Loucy (cell line): ENCODE measurements around the gene SLC26A1.

Source experiments
- H2AFZ ChIP-seq: fragments of 200-600 bp; sonication (generic); 2 replicates; pipeline ENCODE4 v1.6.0; 2016; ENCODE audit warnings: antibody characterized with exemption, mild to moderate bottlenecking, low read length, moderate library complexity
- H3F3A ChIP-seq: fragments of 200-600 bp; 2 replicates; pipeline ENCODE4 v1.6.0; 2016; ENCODE audit warnings: antibody characterized with exemption, low read depth, mild to moderate bottlenecking
- H3K27me3 ChIP-seq: fragments of 200-600 bp; sonication (generic); 2 replicates; pipeline ENCODE4 v1.6.1; 2014; ENCODE audit warnings: low read length, mild to moderate bottlenecking; ENCODE audit not compliant: insufficient read depth, poor library complexity, severe bottlenecking
- H3K36me3 ChIP-seq: fragments of 200-600 bp; sonication (generic); 2 replicates; pipeline ENCODE4 v1.6.1; 2016; ENCODE audit warnings: low read length; ENCODE audit not compliant: insufficient read depth
- H3K4me1 ChIP-seq: fragments of 200-600 bp; sonication (generic); 2 replicates; pipeline ENCODE4 v1.5.1; 2014; ENCODE audit warnings: low read length, mild to moderate bottlenecking; ENCODE audit not compliant: insufficient read depth, poor library complexity, severe bottlenecking
- H3K4me2 ChIP-seq: fragments of 200-600 bp; sonication (generic); 2 replicates; pipeline ENCODE4 v1.6.0; 2014; ENCODE audit warnings: antibody characterized with exemption, low read length, low read depth, mild to moderate bottlenecking; ENCODE audit not compliant: poor library complexity, severe bottlenecking
- H3K4me3 ChIP-seq: fragments of 200-600 bp; sonication (generic); 2 replicates; pipeline ENCODE4 v1.5.1; 2014; ENCODE audit warnings: low read length, mild to moderate bottlenecking, mixed read lengths; ENCODE audit not compliant: poor library complexity, severe bottlenecking
- H3K79me2 ChIP-seq: fragments of 200-600 bp; sonication (generic); 2 replicates; pipeline ENCODE4 v1.6.1; 2014; ENCODE audit warnings: low read length; ENCODE audit not compliant: insufficient read depth
- H3K9ac ChIP-seq: fragments of 200-600 bp; sonication (generic); 2 replicates; pipeline ENCODE4 v1.6.0; 2014; ENCODE audit warnings: mild to moderate bottlenecking, low read depth, low read length, moderate library complexity; ENCODE audit not compliant: poor library complexity, severe bottlenecking
- H3K9me2 ChIP-seq: fragments of 200-600 bp; sonication (generic); replicated peaks from 2 replicates; pipeline ENCODE4 v1.6.1; 2016; ENCODE audit warnings: low read depth, low read length, mixed read lengths
- H3K9me3 ChIP-seq: fragments of 200-600 bp; sonication (generic); 2 replicates; pipeline ENCODE4 v1.6.1; 2014; ENCODE audit warnings: mild to moderate bottlenecking, antibody characterized with exemption, low read length, low read depth; ENCODE audit not compliant: insufficient read depth
- H4K20me1 ChIP-seq: fragments of 200-600 bp; sonication (generic); 2 replicates; pipeline ENCODE4 v1.6.0; 2014; ENCODE audit warnings: antibody characterized with exemption, low read length, mild to moderate bottlenecking; ENCODE audit not compliant: insufficient read depth, poor library complexity, severe bottlenecking
- EZH2phosphoT487 ChIP-seq: fragments of 200-600 bp; IDR thresholded peaks from 2 replicates; pipeline ENCODE4 v1.6.1; 2018; ENCODE audit warnings: antibody characterized with exemption, mild to moderate bottlenecking, moderate library complexity, borderline replicate concordance
- TF ChIP-seq, protein P1 (sequence below): fragments of 200-600 bp; sonication (generic); conservative IDR thresholded peaks from 2 replicates; pipeline ENCODE4 v1.5.1; 2014; ENCODE audit warnings: mild to moderate bottlenecking, antibody characterized with exemption, low read length

Gene SLC26A1

DNA sequence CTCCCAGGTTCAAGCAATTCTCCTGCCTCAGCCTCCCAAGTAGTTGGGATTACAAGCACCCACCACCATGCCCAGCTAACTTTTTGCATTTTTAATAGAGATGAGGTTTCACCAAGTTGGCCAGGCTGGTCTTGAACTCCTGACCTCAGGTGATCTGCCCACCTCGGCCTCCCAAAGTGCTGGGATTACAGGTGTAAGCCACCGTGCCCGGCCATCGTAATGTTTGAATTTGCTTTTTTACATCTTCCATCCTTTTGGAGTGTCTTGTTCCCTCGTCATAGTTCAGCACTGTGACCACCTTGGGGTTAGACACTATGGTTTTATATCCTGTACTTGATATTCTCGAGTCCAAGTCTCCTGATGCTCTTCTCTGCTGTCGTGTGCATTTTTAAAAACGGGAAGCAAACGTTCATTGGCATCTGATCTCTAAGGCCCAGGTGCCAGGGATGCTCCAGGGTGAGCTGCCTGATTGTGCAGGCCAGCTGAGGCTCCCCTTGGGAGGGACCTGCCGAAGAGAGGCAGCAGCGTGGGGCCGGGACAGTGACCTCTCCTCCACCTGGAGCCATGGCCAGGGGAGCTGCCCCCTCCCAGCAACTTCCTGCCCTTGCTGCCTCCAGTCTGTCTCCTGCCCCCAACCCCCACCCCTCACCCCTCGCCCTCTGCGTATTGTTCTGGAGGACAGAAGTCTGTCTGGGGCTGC is 36.5 kb downstream of the SLC26A1 start:
- TF ChIP-seq, protein P1, sequence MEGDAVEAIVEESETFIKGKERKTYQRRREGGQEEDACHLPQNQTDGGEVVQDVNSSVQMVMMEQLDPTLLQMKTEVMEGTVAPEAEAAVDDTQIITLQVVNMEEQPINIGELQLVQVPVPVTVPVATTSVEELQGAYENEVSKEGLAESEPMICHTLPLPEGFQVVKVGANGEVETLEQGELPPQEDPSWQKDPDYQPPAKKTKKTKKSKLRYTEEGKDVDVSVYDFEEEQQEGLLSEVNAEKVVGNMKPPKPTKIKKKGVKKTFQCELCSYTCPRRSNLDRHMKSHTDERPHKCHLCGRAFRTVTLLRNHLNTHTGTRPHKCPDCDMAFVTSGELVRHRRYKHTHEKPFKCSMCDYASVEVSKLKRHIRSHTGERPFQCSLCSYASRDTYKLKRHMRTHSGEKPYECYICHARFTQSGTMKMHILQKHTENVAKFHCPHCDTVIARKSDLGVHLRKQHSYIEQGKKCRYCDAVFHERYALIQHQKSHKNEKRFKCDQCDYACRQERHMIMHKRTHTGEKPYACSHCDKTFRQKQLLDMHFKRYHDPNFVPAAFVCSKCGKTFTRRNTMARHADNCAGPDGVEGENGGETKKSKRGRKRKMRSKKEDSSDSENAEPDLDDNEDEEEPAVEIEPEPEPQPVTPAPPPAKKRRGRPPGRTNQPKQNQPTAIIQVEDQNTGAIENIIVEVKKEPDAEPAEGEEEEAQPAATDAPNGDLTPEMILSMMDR, result no peak
- no peak for TF ChIP-seq EZH2phosphoT487

DNA sequence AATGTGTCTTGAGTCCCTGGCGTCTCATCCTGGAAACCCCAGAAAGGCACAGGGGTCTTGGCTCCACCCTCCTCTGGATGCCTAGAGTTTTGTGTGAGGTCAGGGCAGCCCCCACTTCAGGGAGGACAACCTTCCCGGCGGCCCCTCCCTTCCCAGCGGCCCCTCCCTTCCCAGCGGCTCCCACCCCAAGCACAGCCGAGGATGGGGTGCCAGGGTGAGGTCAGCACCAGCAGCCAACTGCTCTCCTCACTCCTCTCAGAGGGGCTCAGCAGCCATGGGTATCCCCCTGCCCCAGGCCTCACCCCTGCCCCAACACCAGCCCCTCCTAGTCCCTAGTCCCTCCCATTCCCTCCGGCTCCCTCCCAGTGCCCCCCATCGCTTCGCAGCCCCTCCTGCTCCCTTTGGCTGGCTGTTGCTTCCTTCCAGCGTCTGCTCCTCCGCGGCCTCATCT is 37.2 kb downstream of the SLC26A1 start:
- no peaks in the 10 kb centered on the region for H3K27me3 ChIP-seq
- no peaks in the 10 kb centered on the region for H3K79me2 ChIP-seq
- H2AFZ ChIP-seq, result no peak overlapping the region
- no peak overlapping the region for H3K4me2 ChIP-seq
- no peaks in the 10 kb centered on the region for H3K4me1 ChIP-seq
- H3K9me3 ChIP-seq, result no peaks in the 10 kb centered on the region
- H4K20me1 ChIP-seq, result no peaks in the 10 kb centered on the region
- no peaks in the 10 kb centered on the region for H3K9me2 ChIP-seq
- H3K9ac ChIP-seq, result no peak overlapping the region
- TF ChIP-seq EZH2phosphoT487, result no peak
- TF ChIP-seq, protein P1, result no peak
- no peaks in the 10 kb centered on the region for H3F3A ChIP-seq
- no peak overlapping the region for H3K4me3 ChIP-seq
- H3K36me3 ChIP-seq, result no peaks in the 10 kb centered on the region

More for the DNA sequence above, 36.5 kb downstream of the SLC26A1 start:
- Histone ChIP-seq H3F3A (no peaks in the 10 kb centered on the region), H3K9me2 (no peaks in the 10 kb centered on the region), H3K27me3 (no peaks in the 10 kb centered on the region), H3K36me3 (no peaks in the 10 kb centered on the region), H3K9ac (no peak overlapping the region), H3K79me2 (no peaks in the 10 kb centered on the region), H4K20me1 (no peaks in the 10 kb centered on the region), H3K9me3 (no peaks in the 10 kb centered on the region), H3K4me3 (no peak overlapping the region), H2AFZ (no peak overlapping the region), H3K4me2 (no peak overlapping the region), H3K4me1 (no peaks in the 10 kb centered on the region)

DNA sequence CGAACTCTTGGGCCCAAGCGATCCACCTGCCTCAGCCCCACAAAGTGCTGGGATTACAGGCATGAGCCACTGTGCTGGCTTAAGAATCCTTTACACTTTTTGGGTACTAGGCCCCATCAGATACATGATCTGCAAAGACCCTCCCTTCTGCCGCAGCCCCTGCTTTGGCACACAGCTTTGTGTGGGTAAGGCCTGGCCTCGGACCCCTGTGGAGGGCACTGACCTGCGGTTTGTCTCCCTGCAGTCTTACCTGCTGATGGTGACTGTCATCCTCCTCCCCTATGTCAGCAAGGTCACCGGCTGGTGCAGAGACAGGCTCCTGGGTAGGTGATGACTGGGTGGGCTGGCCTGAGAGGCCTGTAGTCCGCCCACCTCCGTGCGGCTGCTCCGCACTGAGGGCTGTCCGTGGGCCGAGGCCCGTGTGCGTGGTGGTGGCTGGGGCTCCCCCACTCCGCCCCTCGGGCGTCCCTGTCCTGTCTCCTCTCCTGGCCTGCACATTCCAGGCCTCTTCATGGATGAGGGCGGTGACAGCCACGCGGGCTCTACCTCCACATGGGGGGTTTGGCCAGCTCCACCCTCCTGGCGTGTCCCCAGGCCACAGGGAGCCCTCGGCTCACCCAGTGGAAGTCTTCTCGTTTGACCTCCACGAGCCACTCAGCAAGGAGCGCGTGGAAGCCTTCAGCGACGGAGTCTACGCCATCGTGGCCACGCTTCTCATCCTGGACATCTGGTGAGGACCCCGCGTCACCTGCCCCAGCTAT is 37.9 kb downstream of the SLC26A1 start:
- no peak overlapping the region for H3K4me3 ChIP-seq
- H3K9me3 ChIP-seq, result no peaks in the 10 kb centered on the region
- H3K4me2 ChIP-seq, result no peak overlapping the region
- H3K27me3 ChIP-seq, result no peaks in the 10 kb centered on the region
- no peak for TF ChIP-seq EZH2phosphoT487
- TF ChIP-seq, protein P1, result no peak
- H3F3A ChIP-seq, result no peaks in the 10 kb centered on the region
- no peak overlapping the region for H2AFZ ChIP-seq
- no peaks in the 10 kb centered on the region for H4K20me1 ChIP-seq
- no peaks in the 10 kb centered on the region for H3K4me1 ChIP-seq
- no peaks in the 10 kb centered on the region for H3K9me2 ChIP-seq
- no peaks in the 10 kb centered on the region for H3K36me3 ChIP-seq
- no peaks in the 10 kb centered on the region for H3K79me2 ChIP-seq
- H3K9ac ChIP-seq, result no peak overlapping the region
